ENCODE data around the gene FSCN2. TPM values are rescaled to one million over a fixed set of nuclear protein-coding genes. Genes with fewer than 3 reads are reported as not detected.

The FSCN2 gene
- total RNA-seq, 2 experiments from 2014 or later: 1.6 to 6.7 TPM

DNA sequence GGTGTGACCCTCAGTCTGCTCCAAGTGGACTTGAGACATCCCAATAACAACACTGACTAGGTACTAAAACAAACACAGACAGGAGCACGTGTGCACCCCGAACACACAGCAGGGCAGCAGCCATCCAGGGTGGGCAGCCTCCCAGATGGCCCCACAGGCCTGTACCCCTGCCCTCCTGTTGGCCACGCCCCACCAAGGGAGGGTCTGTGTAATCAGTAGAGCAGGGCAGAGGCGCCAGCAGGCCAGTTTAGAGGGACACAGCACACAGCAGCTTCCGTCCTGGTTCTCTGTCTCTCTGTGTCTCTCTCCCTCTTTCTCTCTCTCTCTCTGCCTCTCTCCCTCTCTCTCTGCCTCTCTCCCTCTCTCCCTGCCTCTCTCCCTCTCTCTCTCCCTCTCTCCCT is 37.0 kb upstream of the FSCN2 start:
- H3K9me2 ChIP-seq (ENCODE audit: insufficient read depth, low read length): no peaks in the 10 kb centered on the region
- no peaks in the 10 kb centered on the region for H3K9me3 ChIP-seq (ENCODE audit: low read length)
- no peak overlapping the region for H3K27ac ChIP-seq (ENCODE audit: low read depth, low read length, poor library complexity, severe bottlenecking)
- no TSS peak for BruUV-seq (replicated peaks)
- no peaks in the 10 kb centered on the region for H3K79me2 ChIP-seq (ENCODE audit: insufficient read depth, low read depth, low read length)
- no peaks in the 10 kb centered on the region for H4K20me1 ChIP-seq (ENCODE audit: insufficient read depth, low read length)
- intact Hi-C loops (cut with micrococcal nuclease; ENCODE audit: unreplicated experiment): no loop called here
- peaks cover 42% of the 10 kb centered on the region for H3K4me1 ChIP-seq (ENCODE audit: insufficient read depth, low read length, poor library complexity, severe bottlenecking)
- POLR2A ChIA-PET: no interaction called here
- H3K36me3 ChIP-seq (ENCODE audit: insufficient read depth, low read length): no peaks in the 10 kb centered on the region
- CTCF ChIA-PET (ENCODE audit: unreplicated experiment): no interaction called here
- no peak for DNase-seq (ENCODE audit: low spot score)
- no peak overlapping the region for H2AFZ ChIP-seq (ENCODE audit: low read length)
- TF ChIP-seq, protein P1, sequence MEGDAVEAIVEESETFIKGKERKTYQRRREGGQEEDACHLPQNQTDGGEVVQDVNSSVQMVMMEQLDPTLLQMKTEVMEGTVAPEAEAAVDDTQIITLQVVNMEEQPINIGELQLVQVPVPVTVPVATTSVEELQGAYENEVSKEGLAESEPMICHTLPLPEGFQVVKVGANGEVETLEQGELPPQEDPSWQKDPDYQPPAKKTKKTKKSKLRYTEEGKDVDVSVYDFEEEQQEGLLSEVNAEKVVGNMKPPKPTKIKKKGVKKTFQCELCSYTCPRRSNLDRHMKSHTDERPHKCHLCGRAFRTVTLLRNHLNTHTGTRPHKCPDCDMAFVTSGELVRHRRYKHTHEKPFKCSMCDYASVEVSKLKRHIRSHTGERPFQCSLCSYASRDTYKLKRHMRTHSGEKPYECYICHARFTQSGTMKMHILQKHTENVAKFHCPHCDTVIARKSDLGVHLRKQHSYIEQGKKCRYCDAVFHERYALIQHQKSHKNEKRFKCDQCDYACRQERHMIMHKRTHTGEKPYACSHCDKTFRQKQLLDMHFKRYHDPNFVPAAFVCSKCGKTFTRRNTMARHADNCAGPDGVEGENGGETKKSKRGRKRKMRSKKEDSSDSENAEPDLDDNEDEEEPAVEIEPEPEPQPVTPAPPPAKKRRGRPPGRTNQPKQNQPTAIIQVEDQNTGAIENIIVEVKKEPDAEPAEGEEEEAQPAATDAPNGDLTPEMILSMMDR (conservative IDR thresholded peaks at IDR 0.05; ENCODE audit: low read length): no peak
- no peak for TF ChIP-seq EZH2phosphoT487 (IDR thresholded peaks at IDR 0.05; ENCODE audit: borderline replicate concordance, low read depth, low read length)
- H3K4me2 ChIP-seq (ENCODE audit: low read length): no peak overlapping the region
- no peak overlapping the region for H3K4me3 ChIP-seq (ENCODE audit: low read depth, low read length, poor library complexity, severe bottlenecking)

DNA sequence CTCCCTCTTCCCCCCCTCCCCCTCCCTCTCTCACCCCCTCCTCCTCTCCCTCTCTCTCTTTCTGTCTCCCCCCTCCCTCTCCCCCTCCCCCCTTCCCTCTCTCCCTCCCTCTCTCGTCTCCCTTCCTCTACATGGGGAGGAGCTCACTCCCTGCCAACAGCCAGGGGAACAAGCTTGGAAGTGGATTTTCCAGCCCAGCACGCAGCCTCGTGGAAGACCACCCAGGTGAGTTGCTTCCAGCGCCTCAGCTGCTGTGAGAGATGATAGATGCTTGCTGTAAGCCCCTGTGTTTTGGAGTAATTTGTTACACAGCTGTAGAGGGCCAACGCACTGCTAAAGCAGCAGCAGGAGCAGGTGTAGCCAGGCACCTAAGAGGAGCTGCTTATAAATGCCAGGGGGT is 36.4 kb upstream of the FSCN2 start:
- TF ChIP-seq, protein P1 (conservative IDR thresholded peaks at IDR 0.05; ENCODE audit: low read length): no peak
- TF ChIP-seq EZH2phosphoT487 (IDR thresholded peaks at IDR 0.05; ENCODE audit: borderline replicate concordance, low read depth, low read length): no peak
- DNase-seq (ENCODE audit: low spot score): no peak
- Histone ChIP-seq H3K27ac (ENCODE audit: low read depth, low read length, poor library complexity, severe bottlenecking) (no peak overlapping the region), H3K36me3 (ENCODE audit: insufficient read depth, low read length) (no peaks in the 10 kb centered on the region), H3K4me2 (ENCODE audit: low read length) (no peak overlapping the region), H3K4me1 (ENCODE audit: insufficient read depth, low read length, poor library complexity, severe bottlenecking) (peaks cover 37% of the 10 kb centered on the region), H3K9me2 (ENCODE audit: insufficient read depth, low read length) (no peaks in the 10 kb centered on the region), H3K9me3 (ENCODE audit: low read length) (no peaks in the 10 kb centered on the region), H4K20me1 (ENCODE audit: insufficient read depth, low read length) (no peaks in the 10 kb centered on the region), H2AFZ (ENCODE audit: low read length) (no peak overlapping the region), H3K4me3 (ENCODE audit: low read depth, low read length, poor library complexity, severe bottlenecking) (no peak overlapping the region), H3K79me2 (ENCODE audit: insufficient read depth, low read depth, low read length) (no peaks in the 10 kb centered on the region)
- intact Hi-C loops (cut with micrococcal nuclease; ENCODE audit: unreplicated experiment): no loop called here
- ChIA-PET CTCF (ENCODE audit: unreplicated experiment) (no interaction called here), POLR2A (interaction anchor here (1.5 kb wide), 1 partner anchor 27 kb away, joined by 4 read pairs; no protein-coding TSS in a partner anchor)
- no TSS peak for BruUV-seq (replicated peaks)

DNA sequence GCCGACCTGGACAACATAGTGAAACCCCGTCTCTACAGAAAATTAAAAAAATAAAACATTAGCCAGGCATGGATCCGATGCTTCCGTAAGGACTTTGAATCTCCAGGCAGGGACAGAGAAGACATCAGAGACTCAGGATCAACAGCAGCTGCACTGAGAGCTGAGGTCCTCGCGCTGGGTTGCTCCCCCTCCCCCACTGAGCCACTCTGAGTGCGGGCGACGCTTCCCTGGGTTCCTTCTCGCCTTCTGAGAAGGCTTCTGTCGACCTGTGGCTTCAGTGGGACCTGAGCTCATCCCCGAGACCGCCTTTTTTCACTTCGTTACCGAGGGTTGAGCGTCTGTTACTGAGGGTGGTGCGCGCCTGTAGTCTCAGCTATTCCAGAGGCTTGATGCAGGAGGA is 36.0 kb upstream of the FSCN2 start:
- Histone ChIP-seq H3K4me3 (ENCODE audit: low read depth, low read length, poor library complexity, severe bottlenecking) (no peak overlapping the region), H3K4me2 (ENCODE audit: low read length) (no peak overlapping the region), H4K20me1 (ENCODE audit: insufficient read depth, low read length) (no peaks in the 10 kb centered on the region), H2AFZ (ENCODE audit: low read length) (no peak overlapping the region), H3K9me2 (ENCODE audit: insufficient read depth, low read length) (no peaks in the 10 kb centered on the region), H3K27ac (ENCODE audit: low read depth, low read length, poor library complexity, severe bottlenecking) (no peak overlapping the region), H3K36me3 (ENCODE audit: insufficient read depth, low read length) (no peaks in the 10 kb centered on the region), H3K9me3 (ENCODE audit: low read length) (no peaks in the 10 kb centered on the region), H3K79me2 (ENCODE audit: insufficient read depth, low read depth, low read length) (no peaks in the 10 kb centered on the region), H3K4me1 (ENCODE audit: insufficient read depth, low read length, poor library complexity, severe bottlenecking) (peaks cover 37% of the 10 kb centered on the region)
- intact Hi-C loops (cut with micrococcal nuclease; ENCODE audit: unreplicated experiment): no loop called here
- TF ChIP-seq, protein P1 (conservative IDR thresholded peaks at IDR 0.05; ENCODE audit: low read length): no peak
- TF ChIP-seq EZH2phosphoT487 (IDR thresholded peaks at IDR 0.05; ENCODE audit: borderline replicate concordance, low read depth, low read length): no peak
- no TSS peak for BruUV-seq (replicated peaks)
- POLR2A ChIA-PET: interaction anchor here (1.5 kb wide), 1 partner anchor 26 kb away, joined by 4 read pairs; no protein-coding TSS in a partner anchor
- no peak for DNase-seq (ENCODE audit: low spot score)
- CTCF ChIA-PET (ENCODE audit: unreplicated experiment): interaction anchor here (0.7 kb wide), 1 partner anchor 72 kb away, joined by 5 read pairs; no protein-coding TSS in a partner anchor

All from OCI-LY7 (cell line).